GM10266 (cell line): ENCODE data around the gene ATP11A.

Experiments
- DNase-seq: peaks from one replicate; pipeline ENCODE4 v3.0.0; 2012; ENCODE audit errors: extremely low spot score
- CTCF ChIP-seq: IDR thresholded peaks from 2 replicates; pipeline ENCODE4 v1.5.1; 2012; ENCODE audit warnings: mild to moderate bottlenecking, low read depth; ENCODE audit not compliant: control insufficient read depth, insufficient read depth; ENCODE audit errors: missing control alignments

ATP11A gene

GRCh38 chr13:112728375-112729126, 38.7 kb downstream of the ATP11A start:
- DNase-seq = no peak
- no peak for TF ChIP-seq CTCF

- TF ChIP-seq CTCF = no peak
- DNase-seq = no peak
These were observed 39.6 kb downstream of the ATP11A start for GRCh38 chr13:112729408-112729807.

GRCh38 chr13:112730157-112730671, 40.4 kb downstream of the ATP11A start:
- no peak for TF ChIP-seq CTCF
- no peak for DNase-seq

GRCh38 chr13:112731667-112732616, 42.1 kb downstream of the ATP11A start:
- no peak for DNase-seq
- no peak for TF ChIP-seq CTCF

GRCh38 chr13:112732679-112733078, 42.8 kb downstream of the ATP11A start:
- no peak for DNase-seq
- TF ChIP-seq CTCF = no peak

GRCh38 chr13:112733112-112733511, 43.3 kb downstream of the ATP11A start:
- no peak for DNase-seq
- no peak for TF ChIP-seq CTCF
